ENCODE data around the gene ANKS1A. TPM values are rescaled to one million over a fixed set of nuclear protein-coding genes. Genes with fewer than 3 reads are reported as not detected.

ANKS1A gene
- total RNA-seq, 1 experiment from 2014 or later: 26.5 TPM

DNA sequence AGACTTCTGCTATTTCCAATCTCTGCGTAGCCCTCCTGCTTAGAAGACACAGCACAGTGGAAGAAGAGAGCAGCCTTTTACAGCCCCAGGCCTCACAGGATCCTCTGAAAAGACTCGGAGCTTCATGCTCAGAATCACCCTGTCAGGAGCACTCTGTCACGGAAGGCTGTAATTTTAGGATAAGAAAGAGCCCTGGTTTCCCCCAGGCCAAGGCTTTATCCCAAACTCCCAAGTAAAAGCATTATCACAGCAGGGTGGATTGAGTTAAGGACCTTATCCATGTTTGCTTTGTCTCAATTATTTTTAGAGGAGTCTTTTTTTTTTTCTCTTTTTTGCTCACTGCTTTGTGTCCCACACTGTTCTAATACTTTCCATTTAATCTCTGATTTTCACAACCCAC lies 39.2 kb downstream of the ANKS1A start:
- Histone ChIP-seq H2AFZ (ENCODE audit: low read length) (no peak overlapping the region), H3K9ac (ENCODE audit: extremely low read depth, insufficient read length, low read length) (no peak overlapping the region), H3K79me1 (ENCODE audit: insufficient read depth, low read depth, low read length, poor library complexity, severe bottlenecking) (peaks cover 2% of the 10 kb centered on the region), H2BK12ac (ENCODE audit: insufficient read length, low read depth, low read length) (no peak overlapping the region), H3K56ac (ENCODE audit: insufficient read length, low read depth, low read length) (no peak overlapping the region), H4K20me1 (ENCODE audit: control insufficient read depth, insufficient read depth, insufficient read length) (no peaks in the 10 kb centered on the region), H3K4ac (ENCODE audit: low read depth, low read length) (no peak overlapping the region), H4K8ac (replicated peaks; ENCODE audit: insufficient read length, low read depth, low read length) (no peak overlapping the region), H4K91ac (ENCODE audit: insufficient read length, low read depth, low read length) (no peak overlapping the region), H3K4me1 (ENCODE audit: insufficient read depth, low read length) (peaks cover 5% of the 10 kb centered on the region; the same call in 1 of the 2 replicates), H3K27me3 (ENCODE audit: insufficient read depth, low read length) (no peaks in the 10 kb centered on the region), H3K18ac (ENCODE audit: insufficient read length, low read depth, low read length) (no peak overlapping the region), H4K5ac (ENCODE audit: insufficient read length, low read depth, low read length) (no peak overlapping the region), H3K23ac (ENCODE audit: insufficient read length, low read depth, low read length) (no peak overlapping the region), H3K9me3 (ENCODE audit: control insufficient read depth, low read depth, low read length) (no peaks in the 10 kb centered on the region), H3K23me2 (ENCODE audit: insufficient read length, low read depth, low read length, poor library complexity, severe bottlenecking) (no peaks in the 10 kb centered on the region), H3T11ph (ENCODE audit: low read length) (no peak overlapping the region), H3K79me2 (ENCODE audit: insufficient read depth, low read length) (no peaks in the 10 kb centered on the region), H2BK120ac (ENCODE audit: low read depth, low read length, poor library complexity, severe bottlenecking) (no peak overlapping the region), H2BK15ac (ENCODE audit: low read depth, low read length) (no peak overlapping the region), H2BK5ac (ENCODE audit: insufficient read length, low read length) (no peak overlapping the region), H3K14ac (ENCODE audit: insufficient read depth, low read length) (no peak overlapping the region), H2AK5ac (ENCODE audit: insufficient read length, low read length) (no peak overlapping the region), H3K4me2 (ENCODE audit: insufficient read depth, insufficient read length, low read length) (no peak overlapping the region), H3K27ac (ENCODE audit: insufficient read length, low read depth, low read length) (no peak overlapping the region), H2BK20ac (ENCODE audit: low read depth, low read length, poor library complexity, severe bottlenecking) (no peak overlapping the region)
- H3K4me3 Mint-ChIP-seq: no peak overlapping the region
- no peaks in the 10 kb centered on the region for H3K36me3 Mint-ChIP-seq (ENCODE audit: insufficient read depth in 1 of 3, low read depth in 3 of 3)
- H3K4me1 Mint-ChIP-seq: peaks cover 42 to 54% of the 10 kb centered on the region in 2 experiments
- H3K27me3 Mint-ChIP-seq (ENCODE audit: low read depth): peaks cover 11% of the 10 kb centered on the region
- no peaks in the 10 kb centered on the region for H3K9me3 Mint-ChIP-seq
- TF ChIP-seq, protein P1, sequence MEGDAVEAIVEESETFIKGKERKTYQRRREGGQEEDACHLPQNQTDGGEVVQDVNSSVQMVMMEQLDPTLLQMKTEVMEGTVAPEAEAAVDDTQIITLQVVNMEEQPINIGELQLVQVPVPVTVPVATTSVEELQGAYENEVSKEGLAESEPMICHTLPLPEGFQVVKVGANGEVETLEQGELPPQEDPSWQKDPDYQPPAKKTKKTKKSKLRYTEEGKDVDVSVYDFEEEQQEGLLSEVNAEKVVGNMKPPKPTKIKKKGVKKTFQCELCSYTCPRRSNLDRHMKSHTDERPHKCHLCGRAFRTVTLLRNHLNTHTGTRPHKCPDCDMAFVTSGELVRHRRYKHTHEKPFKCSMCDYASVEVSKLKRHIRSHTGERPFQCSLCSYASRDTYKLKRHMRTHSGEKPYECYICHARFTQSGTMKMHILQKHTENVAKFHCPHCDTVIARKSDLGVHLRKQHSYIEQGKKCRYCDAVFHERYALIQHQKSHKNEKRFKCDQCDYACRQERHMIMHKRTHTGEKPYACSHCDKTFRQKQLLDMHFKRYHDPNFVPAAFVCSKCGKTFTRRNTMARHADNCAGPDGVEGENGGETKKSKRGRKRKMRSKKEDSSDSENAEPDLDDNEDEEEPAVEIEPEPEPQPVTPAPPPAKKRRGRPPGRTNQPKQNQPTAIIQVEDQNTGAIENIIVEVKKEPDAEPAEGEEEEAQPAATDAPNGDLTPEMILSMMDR (conservative IDR thresholded peaks at IDR 0.05): no peak
- WGBS (ENCODE audit: extremely low coverage, insufficient read length, low lambda C conversion rate): no CpG with 5 or more reads among the region's 3 CpGs
- DNase-seq: no peak
- no peak overlapping the region for H3K27ac Mint-ChIP-seq

Data from H9 (cell line).